Colon (tissue), 2 donors: ENCODE measurements around the gene PSME1.

Experiments
- FAIRE-seq: peaks from 2 replicates; lab custom pipeline; 2012; peaks lifted over from hg19 to GRCh38; lab: Jason Lieb, UNC
- donor health status: control.
- donor health status: control.

Gene PSME1

GRCh38 chr14:24172261-24172860 is 36.4 kb downstream of the PSME1 start:
- FAIRE-seq = no peak

- FAIRE-seq = no peak
These were observed 36.9 kb downstream of the PSME1 start for GRCh38 chr14:24172871-24173281.

GRCh38 chr14:24176599-24176998 is 40.6 kb downstream of the PSME1 start:
- FAIRE-seq = no peak

GRCh38 chr14:24177041-24177825 is 41.2 kb downstream of the PSME1 start:
- FAIRE-seq = no peak

- no peak for FAIRE-seq
These were observed 41.9 kb downstream of the PSME1 start for GRCh38 chr14:24177891-24178290.

GRCh38 chr14:24178399-24179178 is 42.6 kb downstream of the PSME1 start:
- no peak for FAIRE-seq

- no peak for FAIRE-seq
These were observed 43.4 kb downstream of the PSME1 start for GRCh38 chr14:24179294-24179960.

GRCh38 chr14:24179961-24180796 is 44.2 kb downstream of the PSME1 start:
- no peak for FAIRE-seq

- no peak for FAIRE-seq
These were observed 45.5 kb downstream of the PSME1 start for GRCh38 chr14:24181371-24182077.

GRCh38 chr14:24182110-24182882 is 46.3 kb downstream of the PSME1 start:
- FAIRE-seq = no peak

- no peak for FAIRE-seq
These were observed 47.1 kb downstream of the PSME1 start for GRCh38 chr14:24183014-24183481.

GRCh38 chr14:24184104-24184970 is 48.3 kb downstream of the PSME1 start:
- FAIRE-seq = no peak

- no peak for FAIRE-seq
These were observed 49.0 kb downstream of the PSME1 start for GRCh38 chr14:24185026-24185425.

- FAIRE-seq = no peak
These were observed 49.7 kb downstream of the PSME1 start for GRCh38 chr14:24185741-24186140.

GRCh38 chr14:24186831-24187538 is 51.0 kb downstream of the PSME1 start:
- FAIRE-seq = no peak

- FAIRE-seq = no peak
These were observed 51.5 kb downstream of the PSME1 start for GRCh38 chr14:24187539-24187915.
